SK-N-MC (cell line): ENCODE data around the gene SNAP47.

Source experiments
- EZH2 ChIP-seq: fragments of 200-600 bp; sonication (generic); IDR thresholded peaks from one replicate; pipeline ENCODE4 v1.6.1; 2017; ENCODE audit warnings: antibody characterized with exemption
- FOXP2 ChIP-seq: optimal IDR thresholded peaks from 2 replicates; pipeline ENCODE3; 2011; ENCODE audit warnings: mild to moderate bottlenecking, moderate library complexity; ENCODE audit not compliant: insufficient read depth; ENCODE audit errors: extremely low read length, control extremely low read depth
- POLR2AphosphoS5 ChIP-seq: IDR thresholded peaks from 2 replicates; pipeline ENCODE4 v1.6.1; 2012; ENCODE audit warnings: mild to moderate bottlenecking, low read depth, low read length, borderline replicate concordance

DNA sequence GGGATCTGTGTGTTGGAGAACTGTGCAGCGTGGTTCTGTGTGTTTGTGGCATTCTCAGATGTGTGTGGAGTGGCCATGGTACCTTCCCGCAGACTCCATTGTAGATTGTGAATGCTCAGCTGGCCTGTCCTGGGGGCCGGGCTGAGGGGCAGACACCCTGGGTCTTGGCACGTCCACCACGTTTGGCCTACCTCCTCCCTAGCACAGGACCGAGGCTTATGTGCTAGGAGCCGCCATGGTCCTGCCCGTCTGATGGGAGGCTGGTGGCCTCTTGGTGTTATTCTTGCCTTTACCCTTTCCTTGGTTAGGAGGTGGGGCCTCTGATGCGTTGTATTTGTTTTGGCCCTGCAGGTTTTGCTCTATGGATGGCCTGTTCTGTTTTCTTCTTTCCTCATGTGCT, 25.1 kb downstream of the SNAP47 start:
- TF ChIP-seq POLR2AphosphoS5, result no peak
- no peak for TF ChIP-seq EZH2
- no peak for TF ChIP-seq FOXP2
